Effector memory CD8-positive, alpha-beta T cell (primary cell): Measurements from ENCODE around the gene GANAB.

ENCODE experiments used
- ATAC-seq: fragments of 150-1000 bp; cut with Tn5 transposase; replicated peaks from 2 replicates; pipeline ENCODE4 v1.10.0; 2021; ENCODE audit warnings: mild to moderate bottlenecking, moderate library complexity
- DNase-seq, 3 experiments: peaks; one replicate each; pipeline ENCODE4 v3.0.0; 2021
- H3K27ac Mint-ChIP-seq, 2 donors: one replicate each; pipeline ENCODE4 v1.8.0; 2022; ENCODE audit warnings: mild to moderate bottlenecking in 2 of 2, mixed read lengths in 2 of 2, moderate library complexity in 2 of 2
- H3K27me3 Mint-ChIP-seq, 2 donors: one replicate each; pipeline ENCODE4 v1.8.0; 2022; ENCODE audit warnings: mixed read lengths in 2 of 2
- H3K36me3 Mint-ChIP-seq: one replicate; pipeline ENCODE4 v1.8.0; 2022; ENCODE audit warnings: mild to moderate bottlenecking, moderate library complexity, mixed read lengths; ENCODE audit not compliant: insufficient read depth
- H3K4me1 Mint-ChIP-seq, 2 donors: one replicate each; pipeline ENCODE4 v1.8.0; 2022; ENCODE audit warnings: low read depth in 2 of 2, mixed read lengths in 2 of 2
- H3K4me3 Mint-ChIP-seq, 2 donors: one replicate each; pipeline ENCODE4 v1.8.0; 2022; ENCODE audit warnings: mild to moderate bottlenecking in 2 of 2, mixed read lengths in 2 of 2, moderate library complexity in 2 of 2
- H3K9me3 Mint-ChIP-seq, 2 donors: one replicate each; pipeline ENCODE4 v1.8.0; 2022; ENCODE audit warnings: mixed read lengths in 2 of 2

The GANAB gene

DNA sequence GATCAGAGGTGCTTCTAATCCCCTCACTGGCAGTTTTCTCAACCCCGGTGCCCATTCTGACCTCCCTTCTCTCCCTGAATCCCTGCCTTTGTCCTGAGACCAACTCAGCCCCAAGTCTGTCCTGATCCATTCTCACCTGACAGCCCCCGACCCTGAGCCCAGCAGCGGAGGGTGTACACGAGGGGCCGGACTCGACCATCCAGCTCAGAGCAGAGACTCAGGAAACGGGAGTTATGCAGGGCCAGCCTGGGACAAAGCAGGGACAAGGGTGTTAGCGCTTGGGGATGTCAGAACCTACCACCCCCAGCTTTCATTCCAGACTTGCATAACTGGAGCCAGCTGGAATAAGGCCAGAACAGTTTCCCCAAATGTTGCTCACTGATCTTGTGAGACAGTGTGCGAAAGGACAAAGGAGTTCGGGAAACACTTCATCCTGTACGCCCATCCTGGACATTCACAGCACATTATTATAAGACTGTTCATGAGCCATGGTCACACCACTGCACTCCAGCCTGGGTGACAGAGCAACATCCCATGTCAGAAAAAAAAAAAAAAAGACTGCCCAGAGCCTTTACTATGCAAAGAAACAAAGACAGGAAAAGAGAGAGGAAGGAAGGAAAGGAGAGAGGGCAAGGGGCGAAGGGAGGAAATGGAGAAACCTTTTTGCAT lies 69.2 kb downstream of the GANAB start:
- Mint-ChIP-seq H3K4me1 (peaks cover 31 to 32% of the 10 kb centered on the region in 2 donors), H3K36me3 (peaks cover 57% of the 10 kb centered on the region), H3K9me3 (no peaks in the 10 kb centered on the region), H3K4me3 (no peak overlapping the region), H3K27ac (no peak overlapping the region), H3K27me3 (no peaks in the 10 kb centered on the region)
- DNase-seq, result no peak
- ATAC-seq, result no peak

- H3K4me3 Mint-ChIP-seq, result peak overlapping the region; percentile 95 to 99
- H3K4me1 Mint-ChIP-seq, result peaks cover 40 to 44% of the 10 kb centered on the region in 2 donors
- no peaks in the 10 kb centered on the region for H3K9me3 Mint-ChIP-seq
Measured at GRCh38 chr11:62575837-62576236, 70.6 kb downstream of the GANAB start.

DNA sequence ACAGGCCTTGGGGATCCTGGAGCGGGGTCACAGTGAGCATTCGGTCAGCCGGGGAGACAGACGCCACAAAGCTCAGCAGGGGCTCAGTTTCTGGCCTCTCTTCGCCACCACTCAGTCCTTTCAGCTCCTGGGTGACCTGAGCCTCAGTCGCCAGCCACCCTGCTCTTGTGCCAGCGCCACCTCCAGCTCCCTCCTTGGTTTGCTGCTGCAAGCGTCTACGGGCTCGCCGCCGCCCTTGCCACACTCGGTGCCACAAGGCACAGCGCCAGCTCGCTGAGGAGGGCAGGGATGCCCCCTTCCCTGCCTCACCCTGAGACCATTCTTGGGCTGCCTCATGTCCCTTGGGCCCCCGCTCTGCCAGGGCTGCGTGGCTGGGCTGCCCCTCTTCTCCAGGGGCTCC lies 71.3 kb downstream of the GANAB start:
- peaks cover 43 to 46% of the 10 kb centered on the region in 2 donors for H3K4me1 Mint-ChIP-seq
- H3K9me3 Mint-ChIP-seq, result no peaks in the 10 kb centered on the region
- peaks cover 69% of the 10 kb centered on the region for H3K36me3 Mint-ChIP-seq
- peak overlapping the region; percentile 95 to 99 for H3K4me3 Mint-ChIP-seq
- peak overlapping the region; percentile 96 to 97 for H3K27ac Mint-ChIP-seq
- no peak for ATAC-seq
- no peaks in the 10 kb centered on the region for H3K27me3 Mint-ChIP-seq
- DNase-seq, result no peak

More at GRCh38 chr11:62575837-62576236, 70.6 kb downstream of the GANAB start:
- Mint-ChIP-seq H3K27me3 (no peaks in the 10 kb centered on the region), H3K27ac (peak overlapping the region; percentile 59 to 81), H3K36me3 (peaks cover 67% of the 10 kb centered on the region)
- no peak for ATAC-seq
- no peak for DNase-seq
